Thyroid gland (tissue), 4 donors: ENCODE data around the gene KDR. TPM values are rescaled to one million over a fixed set of nuclear protein-coding genes. Genes with fewer than 3 reads are reported as not detected.

Experiments used
- DNase-seq, 2 donors: peaks; one replicate each; pipeline ENCODE4 v3.0.0-alpha.2; 2019
- H3K27ac ChIP-seq, 3 donors: fragments of 200-600 bp; sonication (generic); 1 replicate in 2 of 3; 2 replicates in 1 of 3; pipeline ENCODE4 v1.5.1; 2016 to 2019; ENCODE audit warnings: mild to moderate bottlenecking in 1 of 3, moderate library complexity in 1 of 3
- H3K27me3 ChIP-seq: fragments of 200-600 bp; sonication (generic); one replicate; pipeline ENCODE4 v1.5.1; 2019
- H3K36me3 ChIP-seq, 2 donors: fragments of 200-600 bp; sonication (generic); one replicate each; pipeline ENCODE4 v1.5.1; 2016 to 2019
- H3K4me1 ChIP-seq, 2 donors: fragments of 200-600 bp; sonication (generic); one replicate each; pipeline ENCODE4 v1.5.1; 2017 to 2019
- H3K4me3 ChIP-seq, 3 donors: fragments of 200-600 bp; sonication (generic); replicated peaks in 1 of 3; 1 replicate in 2 of 3; 2 replicates in 1 of 3; pipeline ENCODE4 v1.5.1; 2016; ENCODE audit warnings: mild to moderate bottlenecking in 1 of 3
- H3K9me3 ChIP-seq: fragments of 200-600 bp; sonication (generic); one replicate; pipeline ENCODE4 v1.5.1; 2017
- POLR2A ChIP-seq, 2 donors: fragments of 450-650 bp; IDR thresholded peaks; one replicate each; pipeline ENCODE4 v1.6.1; 2017; ENCODE audit warnings: antibody characterized with exemption in 2 of 2, mild to moderate bottlenecking in 2 of 2, moderate library complexity in 1 of 2
- WGBS, 2 donors: methylation state at CpG; one replicate each; pipeline ENCODE4 v1.1.5; 2017; 5-methylcytosine and 5-hydroxymethylcytosine counted together
- intact Hi-C: fragments of 100-400 bp; cut with DNase I; formaldehyde crosslinking; loops from one replicate; pipeline ENCODE4 v1.15.1; 2023
- small RNA-seq: library from RNA; depleted of rRNA; stranded (forward); fragments of <200 nt; gene quantifications from one replicate; pipeline ENCODE3, GENCODE V24; 2016
- total RNA-seq, 4 donors: library from RNA; depleted of rRNA; stranded (reverse); fragments of >200 nt; gene quantifications; one replicate each; pipeline ENCODE4 v1.2.3, GENCODE V29; 2016
- TF ChIP-seq, protein P1 (sequence below), 6 experiments: fragments of 200-600 bp in 3 of 6; fragments of 450-650 bp in 3 of 6; sonication (generic) in 3 of 6; IDR thresholded peaks; one replicate each; pipeline ENCODE4 v1.5.1; 2016 to 2019; ENCODE audit warnings: antibody characterized with exemption in 6 of 6, mild to moderate bottlenecking in 2 of 6, inconsistent platforms in 1 of 6, moderate library complexity in 1 of 6

KDR gene
- total RNA-seq, 4 donors from 2014 or later, result 62.5 to 153 (median 96.8) TPM

DNA sequence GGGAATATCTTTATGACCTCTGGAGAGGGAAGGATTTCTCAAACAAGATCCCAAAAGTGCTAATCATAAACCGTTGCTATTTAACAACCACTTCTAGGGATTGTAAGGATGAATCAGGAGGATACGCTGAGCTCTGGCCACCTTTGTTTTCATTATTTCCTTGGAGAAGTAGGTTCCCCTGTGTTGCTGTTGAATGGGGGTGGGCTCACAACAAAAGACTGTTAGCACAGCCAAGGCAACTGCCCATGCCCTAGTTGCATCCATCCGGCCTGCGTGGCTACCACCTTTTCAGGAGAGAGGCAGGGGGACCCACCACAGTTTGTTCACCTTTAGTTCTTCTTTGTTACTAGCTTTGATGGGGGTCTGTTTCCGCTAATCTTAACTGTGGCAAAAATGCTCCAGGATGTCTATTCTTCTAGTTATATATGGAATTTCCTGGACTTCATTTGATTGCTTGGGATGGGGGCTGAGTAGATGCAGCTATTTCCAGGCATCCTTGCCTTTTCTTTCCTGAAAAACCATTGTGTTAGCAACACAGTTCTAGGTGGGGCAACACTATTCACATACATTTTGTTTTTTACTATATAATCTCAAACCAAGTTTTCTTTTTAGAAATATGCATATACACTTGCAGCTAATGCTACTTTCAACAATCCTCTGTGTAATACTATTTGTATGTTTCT lies 95.4 kb downstream of the KDR start:
- H3K36me3 ChIP-seq, result no peaks in the 10 kb centered on the region
- TF ChIP-seq, protein P1, sequence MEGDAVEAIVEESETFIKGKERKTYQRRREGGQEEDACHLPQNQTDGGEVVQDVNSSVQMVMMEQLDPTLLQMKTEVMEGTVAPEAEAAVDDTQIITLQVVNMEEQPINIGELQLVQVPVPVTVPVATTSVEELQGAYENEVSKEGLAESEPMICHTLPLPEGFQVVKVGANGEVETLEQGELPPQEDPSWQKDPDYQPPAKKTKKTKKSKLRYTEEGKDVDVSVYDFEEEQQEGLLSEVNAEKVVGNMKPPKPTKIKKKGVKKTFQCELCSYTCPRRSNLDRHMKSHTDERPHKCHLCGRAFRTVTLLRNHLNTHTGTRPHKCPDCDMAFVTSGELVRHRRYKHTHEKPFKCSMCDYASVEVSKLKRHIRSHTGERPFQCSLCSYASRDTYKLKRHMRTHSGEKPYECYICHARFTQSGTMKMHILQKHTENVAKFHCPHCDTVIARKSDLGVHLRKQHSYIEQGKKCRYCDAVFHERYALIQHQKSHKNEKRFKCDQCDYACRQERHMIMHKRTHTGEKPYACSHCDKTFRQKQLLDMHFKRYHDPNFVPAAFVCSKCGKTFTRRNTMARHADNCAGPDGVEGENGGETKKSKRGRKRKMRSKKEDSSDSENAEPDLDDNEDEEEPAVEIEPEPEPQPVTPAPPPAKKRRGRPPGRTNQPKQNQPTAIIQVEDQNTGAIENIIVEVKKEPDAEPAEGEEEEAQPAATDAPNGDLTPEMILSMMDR (IDR thresholded peaks at IDR 0.05), result no peak
- no peak for TF ChIP-seq POLR2A (IDR thresholded peaks at IDR 0.05)
- H3K4me1 ChIP-seq, result peaks cover 18 to 25% of the 10 kb centered on the region in 2 donors
- 79 to 87% methylated on average over 5 of the region's 5 CpGs for WGBS, 2 donors
- intact Hi-C loops, result no loop called here
- H3K27me3 ChIP-seq, result no peaks in the 10 kb centered on the region
- no peak for DNase-seq
- H3K27ac ChIP-seq, result no peak overlapping the region
- H3K9me3 ChIP-seq, result no peaks in the 10 kb centered on the region
- no peak overlapping the region for H3K4me3 ChIP-seq

DNA sequence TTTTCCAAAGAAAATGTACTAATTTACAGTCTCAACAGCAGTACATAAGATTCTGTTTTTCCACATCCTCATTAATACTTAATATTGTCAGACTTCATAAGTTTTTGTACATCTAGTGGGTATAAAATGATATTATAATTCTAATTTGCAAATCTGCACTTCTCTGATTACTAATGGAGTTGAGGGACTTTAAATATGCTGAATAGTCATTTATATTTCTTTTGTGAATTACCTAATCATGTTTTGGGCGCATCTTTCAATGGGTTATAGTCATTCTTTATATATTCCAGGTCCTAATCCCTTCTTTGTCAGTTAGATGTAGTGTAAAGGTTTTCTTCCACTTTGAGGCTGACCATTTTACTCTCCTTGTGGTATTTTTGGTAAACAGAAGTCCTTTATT lies 96.1 kb downstream of the KDR start:
- Histone ChIP-seq H3K4me3 (no peak overlapping the region), H3K4me1 (peaks cover 15 to 18% of the 10 kb centered on the region in 2 donors), H3K27me3 (no peaks in the 10 kb centered on the region), H3K27ac (no peak overlapping the region), H3K9me3 (no peaks in the 10 kb centered on the region), H3K36me3 (no peaks in the 10 kb centered on the region)
- intact Hi-C loops, result no loop called here
- no peak for TF ChIP-seq POLR2A (IDR thresholded peaks at IDR 0.05)
- TF ChIP-seq, protein P1 (IDR thresholded peaks at IDR 0.05), result no peak
- no peak for DNase-seq
- WGBS, 2 donors, result 89 to 93% methylated on average over 1 of the region's 1 CpG

Small RNAs within 50 kb of the gene (small RNA-seq; reads per million reads assigned to genes)
- gene RN7SL424P (not detected), gene RNU6-410P (not detected)

Other genes starting within 250 kb of the KDR start
- 10 to 100 TPM in 1 of 4 donors, 1 to 10 TPM in 3; 2.7 to 12.0 (median 7.0) TPM for gene SRD5A3, start 220.6 kb upstream of the KDR start, total RNA-seq